HepG2 (cell line): Measurements from ENCODE around the gene SLC13A3. TPM values are rescaled to one million over a fixed set of nuclear protein-coding genes. Genes with fewer than 3 reads are reported as not detected.

Source experiments
- ATAC-seq: fragments of 200-7000 bp; cut with Tn5 transposase; 3 replicates; pipeline ENCODE4 v1.9.1; 2020; ENCODE audit warnings: mild to moderate bottlenecking, moderate library complexity
- BruUV-seq: library from RNA; stranded (reverse); fragments of 400-500 nt; replicated peaks from 2 replicates; lab custom pipeline; 2021; lab: Mats Ljungman, UMichigan
- CTCF ChIA-PET: fragments of 300-600 bp; formaldehyde crosslinking; extraction: SDS; loops from one replicate; lab custom pipeline; 2021; ENCODE audit warnings: low total read pairs, inconsistent platforms, low intra/inter-chr PET ratio; lab: Yijun Ruan, JAX
- POLR2A ChIA-PET: fragments of 350-600 bp; sonication (Branson Sonifier 250); formaldehyde crosslinking; loops from one replicate; lab custom pipeline; 2020; ENCODE audit warnings: antibody characterized with exemption, inconsistent platforms; lab: Yijun Ruan, JAX
- DNase-seq: peaks from one replicate; pipeline ENCODE4 v3.0.0-alpha.2; 2015; ENCODE audit warnings: low spot score
- FAIRE-seq: peaks from 3 replicates; lab custom pipeline; 2011; peaks lifted over from hg19 to GRCh38; lab: Jason Lieb, UNC
- H2AFZ ChIP-seq: one replicate; pipeline ENCODE4 v1.6.1; 2011; ENCODE audit warnings: low read length, inconsistent platforms
- H3K27ac ChIP-seq: fragments of 300-600 bp; 3 replicates; pipeline ENCODE4 v1.8.0; 2011; ENCODE audit warnings: mixed run types, mild to moderate bottlenecking, mixed read lengths, low read length, inconsistent platforms; ENCODE audit not compliant: insufficient read depth; ENCODE audit errors: extremely low read length
- H3K27me3 ChIP-seq, 2 experiments: fragments of 200-600 bp in 1 of 2; 2 replicates in 1 of 2; 3 replicates in 1 of 2; pipeline versions ENCODE4 v1.6.0 to v1.8.0; 2011; ENCODE audit warnings: low read length in 2 of 2, mild to moderate bottlenecking in 2 of 2, moderate library complexity in 2 of 2, inconsistent platforms in 1 of 2; ENCODE audit not compliant: insufficient read depth in 2 of 2, control insufficient read depth in 1 of 2
- H3K36me3 ChIP-seq, 2 experiments: fragments of 200-600 bp in 1 of 2; replicated peaks in 1 of 2; 2 replicates in 1 of 2; 3 replicates in 1 of 2; pipeline versions ENCODE4 v1.5.1 to v1.8.0; 2011; ENCODE audit warnings: low read length in 2 of 2, inconsistent platforms in 1 of 2; ENCODE audit not compliant: insufficient read depth in 2 of 2, control insufficient read depth in 1 of 2
- H3K4me1 ChIP-seq: 2 replicates; pipeline ENCODE4 v1.5.1; 2012; ENCODE audit warnings: low read length, inconsistent platforms; ENCODE audit not compliant: insufficient read depth
- H3K4me2 ChIP-seq: 2 replicates; pipeline ENCODE4 v1.6.0; 2011; ENCODE audit warnings: low read depth, low read length, inconsistent platforms
- H3K4me3 ChIP-seq, 3 experiments: fragments of 200-600 bp in 1 of 3; sonication (generic), shearing (Covaris generic) in 1 of 3; replicated peaks in 1 of 3; 2 replicates each; pipeline ENCODE4 v1.5.1; 2011 to 2016; ENCODE audit warnings: low read length in 3 of 3, inconsistent platforms in 2 of 3, low read depth in 2 of 3, mild to moderate bottlenecking in 2 of 3, control low read depth in 1 of 3, mixed read lengths in 1 of 3; ENCODE audit not compliant: insufficient read depth in 1 of 3
- H3K79me2 ChIP-seq: one replicate; pipeline ENCODE4 v1.6.1; 2011; ENCODE audit warnings: low read length, inconsistent platforms; ENCODE audit not compliant: insufficient read depth
- H3K9ac ChIP-seq: 2 replicates; pipeline ENCODE4 v1.6.0; 2011; ENCODE audit warnings: mild to moderate bottlenecking, low read depth, low read length, inconsistent platforms; ENCODE audit not compliant: insufficient read depth
- H3K9me3 ChIP-seq: 2 replicates; pipeline ENCODE4 v1.5.1; 2012; ENCODE audit warnings: mild to moderate bottlenecking, low read length
- H4K20me1 ChIP-seq: 2 replicates; pipeline ENCODE4 v1.6.0; 2011; ENCODE audit warnings: inconsistent platforms, mild to moderate bottlenecking, low read length, moderate library complexity; ENCODE audit not compliant: insufficient read depth
- DNMT3B ChIP-seq: conservative IDR thresholded peaks from 2 replicates; pipeline ENCODE4 v1.6.1; 2016; ENCODE audit warnings: missing biosample characterization, control low read depth
- KDM4B ChIP-seq: sonication (generic); formaldehyde crosslinking; IDR thresholded peaks from 2 replicates; pipeline ENCODE4 v1.4.0; 2020; ENCODE audit warnings: missing genetic modification reagents
- MBD4 ChIP-seq: IDR thresholded peaks from 2 replicates; pipeline ENCODE4 v1.6.1; 2012; ENCODE audit warnings: low read length, inconsistent platforms, borderline replicate concordance
- MEIS2 ChIP-seq: sonication (generic); formaldehyde crosslinking; IDR thresholded peaks from 2 replicates; pipeline ENCODE4 v1.9.0; 2021; ENCODE audit warnings: mild to moderate bottlenecking, missing genetic modification reagents
- MYNN ChIP-seq: sonication (generic); formaldehyde crosslinking; IDR thresholded peaks from 2 replicates; pipeline ENCODE4 v1.4.0; 2020; ENCODE audit warnings: mild to moderate bottlenecking, low read depth, missing genetic modification reagents
- PAX8 ChIP-seq: sonication (generic); formaldehyde crosslinking; IDR thresholded peaks from 2 replicates; pipeline ENCODE4 v1.8.0; 2022; ENCODE audit warnings: mild to moderate bottlenecking, missing genetic modification reagents, borderline replicate concordance
- PHF20 ChIP-seq: sonication (generic); formaldehyde crosslinking; IDR thresholded peaks from 2 replicates; pipeline ENCODE4 v1.5.0; 2020; ENCODE audit warnings: mild to moderate bottlenecking, missing genetic modification reagents
- RBM22 ChIP-seq: fragments of 200-400 bp; formaldehyde crosslinking; optimal IDR thresholded peaks from 2 replicates; pipeline ENCODE3; 2017; ENCODE audit warnings: mild to moderate bottlenecking, low read length, moderate library complexity
- SNAI1 ChIP-seq: sonication (generic); formaldehyde crosslinking; IDR thresholded peaks from 2 replicates; pipeline ENCODE4 v1.5.0; 2020; ENCODE audit warnings: mild to moderate bottlenecking, missing genetic modification reagents, borderline replicate concordance
- SNAPC2 ChIP-seq: sonication (generic); formaldehyde crosslinking; IDR thresholded peaks from 2 replicates; pipeline ENCODE4 v1.8.1; 2022; ENCODE audit warnings: mild to moderate bottlenecking, missing genetic modification reagents
- SYNCRIP ChIP-seq: fragments of 200-400 bp; formaldehyde crosslinking; IDR thresholded peaks from 2 replicates; pipeline ENCODE4 v1.6.1; 2018; ENCODE audit warnings: mild to moderate bottlenecking, low read depth, low read length; ENCODE audit not compliant: insufficient read depth
- ZBTB21 ChIP-seq: sonication (generic); formaldehyde crosslinking; IDR thresholded peaks from 2 replicates; pipeline ENCODE4 v1.4.0; 2020; ENCODE audit warnings: missing genetic modification reagents
- ZBTB7B ChIP-seq: sonication (generic); formaldehyde crosslinking; IDR thresholded peaks from 2 replicates; pipeline ENCODE4 v1.4.0; 2020; ENCODE audit warnings: missing genetic modification reagents
- ZNF33A ChIP-seq: sonication (generic); formaldehyde crosslinking; IDR thresholded peaks from 2 replicates; pipeline ENCODE4 v1.5.1; 2020; ENCODE audit warnings: missing genetic modification reagents, mild to moderate bottlenecking, moderate library complexity, borderline replicate concordance
- ZNF367 ChIP-seq: sonication (generic); formaldehyde crosslinking; IDR thresholded peaks from 2 replicates; pipeline ENCODE4 v1.4.0; 2020; ENCODE audit warnings: missing genetic modification reagents, borderline replicate concordance
- ZNF562 ChIP-seq: sonication (generic); formaldehyde crosslinking; IDR thresholded peaks from 2 replicates; pipeline ENCODE4 v1.8.0; 2022; ENCODE audit warnings: missing genetic modification reagents, borderline replicate concordance
- ZNF670 ChIP-seq: sonication (generic); formaldehyde crosslinking; IDR thresholded peaks from 2 replicates; pipeline ENCODE4 v1.8.0; 2022; ENCODE audit warnings: mild to moderate bottlenecking, missing genetic modification reagents, borderline replicate concordance
- WGBS: methylation state at CpG from one replicate; pipeline ENCODE4 v1.1.6; 2017; ENCODE audit warnings: low lambda C conversion rate; 5-methylcytosine and 5-hydroxymethylcytosine counted together
- in situ Hi-C: cut with HindIII; loops from 2 replicates; pipeline ENCODE4 v1.10.0; 2017; ENCODE audit warnings: low pct_unique_long_range_greater_than_20kb; ENCODE audit not compliant: extremely low pct_ligation_motif_present
- intact Hi-C: fragments of 100-400 bp; cut with micrococcal nuclease; formaldehyde crosslinking; loops from one replicate; pipeline ENCODE4 v1.10.0; 2022; ENCODE audit not compliant: unreplicated experiment
- polyA plus RNA-seq, 8 experiments: library from polyadenylated mRNA; depleted of rRNA in 3 of 8; stranded (reverse) in 7 of 8; unstranded in 1 of 8; fragments of >200 nt; fragmentation: Illumina TruSeq in 4 of 8; extraction: Trizol in 4 of 8; gene quantifications; 2 replicates each; pipeline versions ENCODE4 v1.2.1 to v1.2.3, GENCODE V29; 2011 to 2016; ENCODE audit warnings: low read depth in 4 of 8, missing spikeins in 1 of 8, mixed read lengths in 1 of 8; ENCODE audit not compliant: insufficient read depth in 1 of 8
- total RNA-seq, 5 experiments: library from RNA; depleted of rRNA; stranded (reverse); fragments of >200 nt; fragmentation: Illumina TruSeq; extraction: Trizol; gene quantifications; 2 replicates each; pipeline ENCODE4 v1.2.3, GENCODE V29; 2016; ENCODE audit warnings: low read depth in 1 of 5
- TF ChIP-seq, protein P1 (sequence below): sonication (generic); formaldehyde crosslinking; IDR thresholded peaks from 2 replicates; pipeline ENCODE4 v1.5.0; 2020; ENCODE audit warnings: mild to moderate bottlenecking, missing genetic modification reagents, borderline replicate concordance
- TF ChIP-seq, protein P2 (sequence below): sonication (generic); formaldehyde crosslinking; IDR thresholded peaks from 2 replicates; pipeline ENCODE4 v1.5.0; 2020; ENCODE audit warnings: missing genetic modification reagents, mild to moderate bottlenecking, borderline replicate concordance

The SLC13A3 gene
- total and polyA plus RNA-seq, 2 of the 13 experiments (the other 11 are each of a cell fraction or from before 2014, with no cell fraction given), result 66.5 to 76.0 TPM

GRCh38 chr20:46604551-46605133 lies 46.6 kb downstream of the SLC13A3 start (continued):
- TF ChIP-seq ZNF33A, result no peak
- TF ChIP-seq DNMT3B (CRISPR knock-in tag), result no peak
- TF ChIP-seq ZBTB7B (CRISPR knock-in tag), result 0 out of 2 replicates have a peak, but pooled peaks have one; percentile 4
- no peak for TF ChIP-seq ZBTB21 (CRISPR knock-in tag)
- TF ChIP-seq PHF20 (CRISPR knock-in tag), result 0 out of 2 replicates have a peak, but pooled peaks have one; percentile 40
- TF ChIP-seq, protein P1, sequence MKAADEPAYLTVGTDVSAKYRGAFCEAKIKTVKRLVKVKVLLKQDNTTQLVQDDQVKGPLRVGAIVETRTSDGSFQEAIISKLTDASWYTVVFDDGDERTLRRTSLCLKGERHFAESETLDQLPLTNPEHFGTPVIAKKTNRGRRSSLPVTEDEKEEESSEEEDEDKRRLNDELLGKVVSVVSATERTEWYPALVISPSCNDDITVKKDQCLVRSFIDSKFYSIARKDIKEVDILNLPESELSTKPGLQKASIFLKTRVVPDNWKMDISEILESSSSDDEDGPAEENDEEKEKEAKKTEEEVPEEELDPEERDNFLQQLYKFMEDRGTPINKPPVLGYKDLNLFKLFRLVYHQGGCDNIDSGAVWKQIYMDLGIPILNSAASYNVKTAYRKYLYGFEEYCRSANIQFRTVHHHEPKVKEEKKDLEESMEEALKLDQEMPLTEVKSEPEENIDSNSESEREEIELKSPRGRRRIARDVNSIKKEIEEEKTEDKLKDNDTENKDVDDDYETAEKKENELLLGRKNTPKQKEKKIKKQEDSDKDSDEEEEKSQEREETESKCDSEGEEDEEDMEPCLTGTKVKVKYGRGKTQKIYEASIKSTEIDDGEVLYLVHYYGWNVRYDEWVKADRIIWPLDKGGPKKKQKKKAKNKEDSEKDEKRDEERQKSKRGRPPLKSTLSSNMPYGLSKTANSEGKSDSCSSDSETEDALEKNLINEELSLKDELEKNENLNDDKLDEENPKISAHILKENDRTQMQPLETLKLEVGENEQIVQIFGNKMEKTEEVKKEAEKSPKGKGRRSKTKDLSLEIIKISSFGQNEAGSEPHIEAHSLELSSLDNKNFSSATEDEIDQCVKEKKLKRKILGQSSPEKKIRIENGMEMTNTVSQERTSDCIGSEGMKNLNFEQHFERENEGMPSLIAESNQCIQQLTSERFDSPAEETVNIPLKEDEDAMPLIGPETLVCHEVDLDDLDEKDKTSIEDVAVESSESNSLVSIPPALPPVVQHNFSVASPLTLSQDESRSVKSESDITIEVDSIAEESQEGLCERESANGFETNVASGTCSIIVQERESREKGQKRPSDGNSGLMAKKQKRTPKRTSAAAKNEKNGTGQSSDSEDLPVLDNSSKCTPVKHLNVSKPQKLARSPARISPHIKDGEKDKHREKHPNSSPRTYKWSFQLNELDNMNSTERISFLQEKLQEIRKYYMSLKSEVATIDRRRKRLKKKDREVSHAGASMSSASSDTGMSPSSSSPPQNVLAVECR (CRISPR knock-in tag), result 0 out of 2 replicates have a peak, but pooled peaks have one; percentile 9
- 0 out of 2 replicates have a peak, but pooled peaks have one; percentile 30 for TF ChIP-seq MEIS2 (CRISPR knock-in tag)

DNA sequence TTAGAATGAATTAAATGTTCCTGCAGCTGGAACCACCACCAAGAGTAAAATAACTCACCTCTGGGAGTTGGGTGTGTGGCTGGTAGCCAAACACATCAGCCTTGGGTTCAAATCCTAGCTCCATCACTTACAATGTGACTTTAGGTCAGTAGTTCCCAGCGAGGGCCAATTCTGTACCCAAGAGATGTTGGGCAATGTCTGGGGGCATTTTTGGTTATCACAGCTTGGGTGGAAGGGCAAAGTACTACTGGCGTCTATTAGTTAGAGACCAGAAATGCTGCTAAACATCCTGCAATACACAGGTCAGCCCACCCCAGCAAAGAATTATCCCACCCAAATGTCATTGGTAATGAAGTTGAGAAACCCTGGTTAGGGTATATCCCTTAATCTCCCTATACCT lies 48.8 kb downstream of the SLC13A3 start:
- in situ Hi-C loops (no loop called here), intact Hi-C loops (no loop called here)
- POLR2A ChIA-PET, result interaction anchor here (1.6 kb wide), 1 partner anchor 34 kb away, joined by 3 read pairs; no protein-coding TSS in a partner anchor
- Histone ChIP-seq H3K4me1 (peaks cover 88% of the 10 kb centered on the region), H3K27me3 (no peaks in the 10 kb centered on the region), H3K9ac (no peak overlapping the region), H2AFZ (no peak overlapping the region), H3K4me3 (no peak overlapping the region), H3K79me2 (no peaks in the 10 kb centered on the region), H3K36me3 (peaks cover 0 to 10% of the 10 kb centered on the region in 2 experiments; a peak in 2 of 5 replicates), H3K9me3 (no peaks in the 10 kb centered on the region), H4K20me1 (no peaks in the 10 kb centered on the region), H3K27ac (no peak overlapping the region), H3K4me2 (no peak overlapping the region)
- 84% methylated on average over 2 of the region's 2 CpGs for WGBS
- DNase-seq, result no peak
- CTCF ChIA-PET, result no interaction called here
- no peak for ATAC-seq
- no TSS peak for BruUV-seq
- FAIRE-seq, result no peak
- no peak for TF ChIP-seq SNAI1 (CRISPR knock-in tag)
- TF ChIP-seq PAX8 (CRISPR knock-in tag), result no peak
- TF ChIP-seq MBD4, result no peak
- no peak for TF ChIP-seq SNAPC2 (CRISPR knock-in tag)
- no peak for TF ChIP-seq SYNCRIP
- TF ChIP-seq ZNF670 (CRISPR knock-in tag), result no peak
- no peak for TF ChIP-seq RBM22
- no peak for TF ChIP-seq MYNN (CRISPR knock-in tag)
- TF ChIP-seq ZNF367 (CRISPR knock-in tag), result no peak
- no peak for TF ChIP-seq ZNF562
- TF ChIP-seq, protein P2, sequence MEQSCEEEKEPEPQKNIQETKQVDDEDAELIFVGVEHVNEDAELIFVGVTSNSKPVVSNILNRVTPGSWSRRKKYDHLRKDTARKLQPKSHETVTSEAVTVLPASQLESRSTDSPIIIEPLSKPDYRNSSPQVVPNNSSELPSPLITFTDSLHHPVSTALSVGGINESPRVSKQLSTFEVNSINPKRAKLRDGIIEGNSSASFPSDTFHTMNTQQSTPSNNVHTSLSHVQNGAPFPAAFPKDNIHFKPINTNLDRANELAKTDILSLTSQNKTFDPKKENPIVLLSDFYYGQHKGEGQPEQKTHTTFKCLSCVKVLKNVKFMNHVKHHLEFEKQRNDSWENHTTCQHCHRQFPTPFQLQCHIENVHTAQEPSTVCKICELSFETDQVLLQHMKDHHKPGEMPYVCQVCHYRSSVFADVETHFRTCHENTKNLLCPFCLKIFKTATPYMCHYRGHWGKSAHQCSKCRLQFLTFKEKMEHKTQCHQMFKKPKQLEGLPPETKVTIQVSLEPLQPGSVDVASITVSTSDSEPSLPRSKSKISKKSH (CRISPR knock-in tag), result no peak
- no peak for TF ChIP-seq KDM4B (CRISPR knock-in tag)
